Subcutaneous abdominal adipose tissue (tissue), 5 donors: ENCODE data around the gene RBKS.

ENCODE experiments used
- H3K27ac ChIP-seq: one replicate; pipeline ENCODE4 v1.7.0; 2013; ENCODE audit warnings: low read depth, mild to moderate bottlenecking, inconsistent platforms, low read length, moderate library complexity
- H3K27me3 ChIP-seq, 5 donors: one replicate each; pipeline ENCODE4 v1.7.0; 2013; ENCODE audit warnings: low read length in 5 of 5, inconsistent platforms in 1 of 5; ENCODE audit not compliant: control insufficient read depth in 5 of 5, insufficient read depth in 4 of 5
- H3K36me3 ChIP-seq, 5 donors: one replicate each; pipeline ENCODE4 v1.7.0; 2013; ENCODE audit warnings: low read length in 5 of 5; ENCODE audit not compliant: control insufficient read depth in 5 of 5, insufficient read depth in 5 of 5
- H3K4me1 ChIP-seq, 5 donors: one replicate each; pipeline ENCODE4 v1.7.0; 2013; ENCODE audit warnings: low read length in 5 of 5, mild to moderate bottlenecking in 3 of 5, moderate library complexity in 1 of 5; ENCODE audit not compliant: control insufficient read depth in 5 of 5, insufficient read depth in 5 of 5
- H3K4me3 ChIP-seq, 5 donors: one replicate each; pipeline ENCODE4 v1.7.0; 2013; ENCODE audit warnings: low read length in 5 of 5, low read depth in 1 of 5
- H3K9ac ChIP-seq, 5 donors: one replicate each; pipeline ENCODE4 v1.7.0; 2013; ENCODE audit warnings: low read length in 5 of 5, mild to moderate bottlenecking in 4 of 5, moderate library complexity in 3 of 5
- H3K9me3 ChIP-seq, 5 donors: one replicate each; pipeline ENCODE4 v1.7.0; 2013; ENCODE audit warnings: low read length in 5 of 5; ENCODE audit not compliant: control insufficient read depth in 5 of 5
- donor health status: healthy.
- donor health status: healthy.
- donor health status: healthy.
- donor health status: healthy.
- donor health status: healthy.

Gene RBKS

GRCh38 chr2:27907547-27907946 is 17.4 kb upstream of the RBKS start:
- no peak overlapping the region for H3K27ac ChIP-seq

DNA sequence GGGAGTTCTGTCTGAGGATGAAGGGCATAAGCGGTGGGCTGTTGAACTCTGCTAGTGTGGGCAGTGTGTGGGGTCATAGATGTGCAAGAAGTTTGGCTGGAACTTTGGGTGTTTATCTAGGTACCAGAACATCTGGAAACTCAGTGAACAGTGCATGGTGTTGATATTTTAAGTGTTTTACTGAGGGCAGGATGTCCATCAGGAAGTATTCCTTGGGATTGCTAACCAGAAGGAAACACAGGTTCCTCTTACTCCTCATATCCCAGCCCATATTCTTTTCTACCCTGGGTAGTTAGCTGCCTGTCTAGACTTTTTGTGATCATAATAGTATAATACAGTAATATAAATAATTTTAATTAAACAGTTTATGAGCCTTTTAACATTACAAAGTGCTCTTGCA is 15.9 kb upstream of the RBKS start:
- peaks cover 0 to 11% (median 0%) of the 10 kb centered on the region in 5 donors for H3K4me1 ChIP-seq

More at GRCh38 chr2:27907547-27907946, 17.4 kb upstream of the RBKS start:
- Histone ChIP-seq H3K9ac (no peak overlapping the region), H3K4me3 (no peak overlapping the region), H3K36me3 (no peaks in the 10 kb centered on the region), H3K9me3 (no peaks in the 10 kb centered on the region), H3K4me1 (peaks cover 0 to 11% (median 0%) of the 10 kb centered on the region in 5 donors), H3K27me3 (no peaks in the 10 kb centered on the region)

GRCh38 chr2:27904405-27904665 is 14.1 kb upstream of the RBKS start:
- Histone ChIP-seq H3K4me1 (peaks cover 0 to 11% (median 0%) of the 10 kb centered on the region in 5 donors), H3K9me3 (no peaks in the 10 kb centered on the region), H3K27me3 (no peaks in the 10 kb centered on the region), H3K4me3 (no peak overlapping the region), H3K9ac (no peak overlapping the region), H3K36me3 (peaks cover 0 to 3% (median 0%) of the 10 kb centered on the region in 5 donors), H3K27ac (no peak overlapping the region)

More for the DNA sequence above, 15.9 kb upstream of the RBKS start:
- peaks cover 0 to 3% (median 0%) of the 10 kb centered on the region in 5 donors for H3K36me3 ChIP-seq
- no peak overlapping the region for H3K27ac ChIP-seq
- H3K4me3 ChIP-seq: no peak overlapping the region
- no peak overlapping the region for H3K9ac ChIP-seq
- H3K27me3 ChIP-seq: no peaks in the 10 kb centered on the region
- no peaks in the 10 kb centered on the region for H3K9me3 ChIP-seq

GRCh38 chr2:27903649-27904404 is 13.6 kb upstream of the RBKS start:
- no peak overlapping the region for H3K4me3 ChIP-seq
- H3K9ac ChIP-seq: no peak overlapping the region
- H3K36me3 ChIP-seq: peaks cover 0 to 3% (median 0%) of the 10 kb centered on the region in 5 donors
- peaks cover 0 to 11% (median 0%) of the 10 kb centered on the region in 5 donors for H3K4me1 ChIP-seq
- no peaks in the 10 kb centered on the region for H3K27me3 ChIP-seq
- H3K9me3 ChIP-seq: no peaks in the 10 kb centered on the region
- H3K27ac ChIP-seq: no peak overlapping the region

DNA sequence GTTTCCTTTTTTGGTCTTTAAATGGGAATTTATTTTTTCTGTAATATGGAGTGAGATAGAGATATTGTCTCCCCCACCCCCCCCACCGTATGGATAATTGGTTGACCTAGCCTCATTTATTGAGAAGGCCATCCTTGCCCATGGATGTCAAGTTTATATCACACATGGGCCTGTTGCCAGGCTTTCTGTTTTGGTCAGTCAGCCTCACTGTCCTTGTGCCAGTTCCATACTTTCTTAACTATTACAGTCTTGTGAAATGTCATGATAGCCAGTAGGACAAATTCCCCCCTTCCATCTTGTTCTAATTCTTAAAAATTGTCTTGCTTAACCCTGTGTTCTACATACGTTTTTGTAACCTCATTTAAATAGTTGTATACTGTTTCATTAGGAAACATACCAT is 12.8 kb upstream of the RBKS start:
- H3K27me3 ChIP-seq: no peaks in the 10 kb centered on the region
- no peak overlapping the region for H3K27ac ChIP-seq
- H3K9me3 ChIP-seq: no peaks in the 10 kb centered on the region
- H3K4me3 ChIP-seq: no peak overlapping the region
- no peak overlapping the region for H3K9ac ChIP-seq
- H3K4me1 ChIP-seq: peaks cover 0 to 11% (median 0%) of the 10 kb centered on the region in 5 donors
- H3K36me3 ChIP-seq: peaks cover 0 to 8% (median 0%) of the 10 kb centered on the region in 5 donors

GRCh38 chr2:27902098-27902497 is 11.9 kb upstream of the RBKS start:
- Histone ChIP-seq H3K27me3 (no peaks in the 10 kb centered on the region), H3K27ac (no peak overlapping the region), H3K4me1 (peaks cover 0 to 11% (median 0%) of the 10 kb centered on the region in 5 donors), H3K9me3 (no peaks in the 10 kb centered on the region), H3K4me3 (no peak overlapping the region), H3K36me3 (peaks cover 0 to 8% (median 0%) of the 10 kb centered on the region in 5 donors), H3K9ac (no peak overlapping the region)

DNA sequence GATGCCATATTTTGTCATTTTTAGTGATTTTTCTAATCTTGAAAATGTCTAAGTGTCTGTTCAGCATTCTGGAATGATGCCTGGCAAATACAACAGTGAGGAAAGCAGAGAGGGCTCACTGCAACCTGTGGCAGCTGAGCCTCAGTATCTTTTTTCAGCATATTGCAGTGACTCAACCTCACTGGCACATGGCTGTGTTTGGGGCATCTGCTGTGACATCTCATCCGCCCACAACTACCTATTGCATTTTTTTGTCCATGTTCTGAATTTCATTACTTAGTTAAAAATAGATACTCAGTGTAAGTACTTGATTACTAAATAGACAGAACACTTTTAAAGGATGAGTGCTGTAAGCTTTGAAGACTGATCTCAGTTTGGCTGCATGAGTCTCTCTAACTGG is 11.0 kb upstream of the RBKS start:
- peaks cover 4 to 10% (median 8%) of the 10 kb centered on the region in 5 donors for H3K36me3 ChIP-seq
- no peak overlapping the region for H3K27ac ChIP-seq
- H3K4me3 ChIP-seq: no peak overlapping the region
- peaks cover 0 to 8% (median 0%) of the 10 kb centered on the region in 5 donors for H3K4me1 ChIP-seq
- no peak overlapping the region for H3K9ac ChIP-seq
- no peaks in the 10 kb centered on the region for H3K27me3 ChIP-seq
- no peaks in the 10 kb centered on the region for H3K9me3 ChIP-seq

DNA sequence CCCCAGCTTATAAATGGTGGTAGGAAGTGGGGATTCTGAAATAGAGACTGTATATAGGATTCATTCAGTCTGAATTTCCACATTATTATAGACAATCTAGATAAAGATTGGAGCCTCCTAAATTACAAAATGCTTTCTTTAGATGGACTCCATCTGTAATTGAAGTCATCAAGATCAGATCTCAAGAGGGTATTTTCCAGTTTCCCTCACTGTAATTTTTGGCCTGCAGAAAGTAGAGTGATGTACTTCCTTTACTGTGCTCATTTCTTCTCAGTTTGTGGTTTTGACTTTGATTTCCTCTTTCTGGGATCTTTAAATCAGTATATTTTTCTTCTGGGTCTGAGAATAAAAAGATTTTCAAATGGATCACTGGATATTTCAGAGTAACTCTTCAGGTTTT is 7.5 kb upstream of the RBKS start:
- H3K4me3 ChIP-seq: no peak overlapping the region
- no peak overlapping the region for H3K9ac ChIP-seq
- H3K27ac ChIP-seq: no peak overlapping the region
- no peaks in the 10 kb centered on the region for H3K9me3 ChIP-seq
- H3K36me3 ChIP-seq: peaks cover 8 to 11% (median 8%) of the 10 kb centered on the region in 5 donors
- H3K27me3 ChIP-seq: no peaks in the 10 kb centered on the region
- H3K4me1 ChIP-seq: peaks cover 0 to 2% (median 0%) of the 10 kb centered on the region in 5 donors

- H3K9me3 ChIP-seq: no peaks in the 10 kb centered on the region
- H3K27ac ChIP-seq: no peak overlapping the region
- peaks cover 0 to 25% (median 20%) of the 10 kb centered on the region in 5 donors for H3K4me1 ChIP-seq
- no peak overlapping the region for H3K9ac ChIP-seq
- no peak overlapping the region for H3K4me3 ChIP-seq
- H3K27me3 ChIP-seq: no peaks in the 10 kb centered on the region
- H3K36me3 ChIP-seq: peaks cover 0 to 9% (median 8%) of the 10 kb centered on the region in 5 donors
These were observed 2.8 kb upstream of the RBKS start for GRCh38 chr2:27893006-27893405.

DNA sequence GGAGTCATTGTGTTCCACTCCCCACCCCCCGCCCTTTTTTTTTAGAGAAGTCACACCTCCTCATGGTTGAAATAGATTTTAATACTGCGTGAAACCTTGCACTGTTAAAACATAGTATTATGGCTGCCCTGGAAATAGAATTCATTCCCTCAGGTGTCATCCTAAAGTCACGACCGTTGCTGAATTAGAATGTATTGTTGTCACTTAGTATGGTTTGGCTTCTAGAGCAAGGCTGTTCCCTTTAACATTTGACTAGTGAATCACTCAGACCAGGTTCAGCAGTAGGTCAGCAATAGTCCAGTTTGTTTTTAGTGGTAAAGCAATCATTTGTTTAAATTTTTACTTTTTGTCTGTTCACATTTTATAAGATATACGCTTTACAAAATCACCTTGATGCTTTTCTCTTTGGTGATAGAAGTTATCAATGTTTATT is 1.5 kb upstream of the RBKS start:
- H3K27me3 ChIP-seq: no peaks in the 10 kb centered on the region
- H3K27ac ChIP-seq: peak overlapping the region; percentile 90
- H3K4me3 ChIP-seq: peak overlapping the region in 4 of 5 donors; percentile 92 to 99 (median 94)
- H3K9ac ChIP-seq: no peak overlapping the region
- peaks cover 0 to 25% (median 20%) of the 10 kb centered on the region in 5 donors for H3K4me1 ChIP-seq
- H3K36me3 ChIP-seq: peaks cover 0 to 8% (median 6%) of the 10 kb centered on the region in 5 donors
- H3K9me3 ChIP-seq: no peaks in the 10 kb centered on the region
